GM12878 (cell line): Measurements from ENCODE around the gene LRRC51. TPM values are rescaled to one million over a fixed set of nuclear protein-coding genes. Genes with fewer than 3 reads are reported as not detected.

Experiments used
- EGR1 ChIP-seq, 2 experiments: IDR thresholded peaks; 1 replicate in 1 of 2; 2 replicates in 1 of 2; pipeline ENCODE4 v1.6.1; 2011 to 2012; ENCODE audit warnings: low read depth in 2 of 2, low read length in 2 of 2, borderline replicate concordance in 1 of 2, mild to moderate bottlenecking in 1 of 2, moderate library complexity in 1 of 2
- GABPA ChIP-seq: IDR thresholded peaks from 2 replicates; pipeline ENCODE4 v1.6.1; 2014; ENCODE audit warnings: antibody characterized with exemption, low read depth, mild to moderate bottlenecking, inconsistent platforms
- IRF4 ChIP-seq: IDR thresholded peaks from 2 replicates; pipeline ENCODE4 v1.6.1; 2011; ENCODE audit warnings: low read depth, low read length
- JUND ChIP-seq: IDR thresholded peaks from 2 replicates; pipeline ENCODE4 v1.6.1; 2012; ENCODE audit warnings: low read depth, mild to moderate bottlenecking, low read length, improper control_type of control experiment, moderate library complexity
- MEF2A ChIP-seq: IDR thresholded peaks from 2 replicates; pipeline ENCODE4 v1.6.1; 2011; ENCODE audit warnings: low read depth, mild to moderate bottlenecking, low read length, moderate library complexity; ENCODE audit not compliant: insufficient read depth
- NR2C1 ChIP-seq: fragments of 450-650 bp; IDR thresholded peaks from 2 replicates; pipeline ENCODE4 v1.6.1; 2017; ENCODE audit warnings: antibody characterized with exemption, mild to moderate bottlenecking, moderate library complexity
- SMC3 ChIP-seq: IDR thresholded peaks from 2 replicates; pipeline ENCODE4 v1.6.1; 2011; ENCODE audit warnings: low read length, improper control_type of control experiment, borderline replicate concordance
- YBX1 ChIP-seq: fragments of 450-650 bp; IDR thresholded peaks from 2 replicates; pipeline ENCODE4 v1.6.1; 2016; ENCODE audit warnings: antibody characterized with exemption
- ZBTB33 ChIP-seq: fragments of 450-650 bp; IDR thresholded peaks from 2 replicates; pipeline ENCODE4 v1.6.1; 2017; ENCODE audit warnings: mild to moderate bottlenecking
- ZNF24 ChIP-seq: fragments of 450-650 bp; IDR thresholded peaks from 2 replicates; pipeline ENCODE4 v1.6.1; 2017; ENCODE audit warnings: antibody characterized with exemption, mild to moderate bottlenecking
- ZNF274 ChIP-seq: IDR thresholded peaks from one replicate; pipeline ENCODE4 v1.8.0; 2011; ENCODE audit not compliant: insufficient read length, insufficient read depth
- ZSCAN29 ChIP-seq: fragments of 450-650 bp; IDR thresholded peaks from 2 replicates; pipeline ENCODE4 v1.6.1; 2017; ENCODE audit warnings: mild to moderate bottlenecking, moderate library complexity
- polyA plus RNA-seq, 11 experiments: library from polyadenylated mRNA; depleted of rRNA in 4 of 11; unstranded in 6 of 11; stranded (reverse) in 5 of 11; fragments of >200 nt; fragmentation: Nextera tagmentation in 4 of 11; fragmentation: Illumina TruSeq in 1 of 11; extraction: Ambion mirVana in 4 of 11; extraction: Trizol in 1 of 11; gene quantifications; 1 replicate in 1 of 11; 2 replicates in 10 of 11; pipeline versions ENCODE4 v1.2.1 to v1.2.3, GENCODE V29; 2011 to 2016; ENCODE audit warnings: inconsistent platforms in 2 of 11, missing spikeins in 2 of 11, low read depth in 1 of 11
- total RNA-seq, 4 experiments: library from RNA; depleted of rRNA in 3 of 4; stranded (reverse); fragments of >200 nt in 3 of 4; fragmentation: Illumina TruSeq in 1 of 4; extraction: Trizol in 1 of 4; gene quantifications; 2 replicates each; pipeline versions ENCODE4 v1.2.1 to v1.2.3, GENCODE V29; 2013 to 2021
- TF ChIP-seq, protein P1 (sequence below): fragments of 450-650 bp; IDR thresholded peaks from 2 replicates; pipeline ENCODE4 v1.6.1; 2017; ENCODE audit warnings: mild to moderate bottlenecking, moderate library complexity
- TF ChIP-seq, protein P2 (sequence below): fragments of 450-650 bp; IDR thresholded peaks from 2 replicates; pipeline ENCODE4 v1.6.1; 2017; ENCODE audit warnings: low read depth, mild to moderate bottlenecking, moderate library complexity
- TF ChIP-seq, protein P3 (sequence below): IDR thresholded peaks from 2 replicates; pipeline ENCODE4 v1.6.1; 2011; ENCODE audit warnings: low read depth, mild to moderate bottlenecking, low read length, moderate library complexity, borderline replicate concordance; ENCODE audit errors: extremely low read depth
- TF ChIP-seq, protein P4 (sequence below): fragments of 450-650 bp; IDR thresholded peaks from 2 replicates; pipeline ENCODE4 v1.6.1; 2016; ENCODE audit warnings: mild to moderate bottlenecking
- TF ChIP-seq, protein P5 (sequence below), 3 experiments: IDR thresholded peaks in 2 of 3; conservative IDR thresholded peaks in 1 of 3; 2 replicates each; pipeline ENCODE4 v1.5.1; 2011; ENCODE audit warnings: low read depth in 3 of 3, low read length in 3 of 3, mild to moderate bottlenecking in 3 of 3, control low read depth in 2 of 3, moderate library complexity in 2 of 3, inconsistent platforms in 1 of 3, mixed read lengths in 1 of 3; ENCODE audit not compliant: control insufficient read depth in 2 of 3, insufficient read depth in 1 of 3; ENCODE audit errors: extremely low read depth in 1 of 3

The LRRC51 gene
- total and polyA plus RNA-seq, 10 of the 15 experiments (the other 5 are each of a cell fraction or from before 2014, with no cell fraction given) = 2.6 to 8.6 (median 5.4) TPM

- TF ChIP-seq, protein P1, sequence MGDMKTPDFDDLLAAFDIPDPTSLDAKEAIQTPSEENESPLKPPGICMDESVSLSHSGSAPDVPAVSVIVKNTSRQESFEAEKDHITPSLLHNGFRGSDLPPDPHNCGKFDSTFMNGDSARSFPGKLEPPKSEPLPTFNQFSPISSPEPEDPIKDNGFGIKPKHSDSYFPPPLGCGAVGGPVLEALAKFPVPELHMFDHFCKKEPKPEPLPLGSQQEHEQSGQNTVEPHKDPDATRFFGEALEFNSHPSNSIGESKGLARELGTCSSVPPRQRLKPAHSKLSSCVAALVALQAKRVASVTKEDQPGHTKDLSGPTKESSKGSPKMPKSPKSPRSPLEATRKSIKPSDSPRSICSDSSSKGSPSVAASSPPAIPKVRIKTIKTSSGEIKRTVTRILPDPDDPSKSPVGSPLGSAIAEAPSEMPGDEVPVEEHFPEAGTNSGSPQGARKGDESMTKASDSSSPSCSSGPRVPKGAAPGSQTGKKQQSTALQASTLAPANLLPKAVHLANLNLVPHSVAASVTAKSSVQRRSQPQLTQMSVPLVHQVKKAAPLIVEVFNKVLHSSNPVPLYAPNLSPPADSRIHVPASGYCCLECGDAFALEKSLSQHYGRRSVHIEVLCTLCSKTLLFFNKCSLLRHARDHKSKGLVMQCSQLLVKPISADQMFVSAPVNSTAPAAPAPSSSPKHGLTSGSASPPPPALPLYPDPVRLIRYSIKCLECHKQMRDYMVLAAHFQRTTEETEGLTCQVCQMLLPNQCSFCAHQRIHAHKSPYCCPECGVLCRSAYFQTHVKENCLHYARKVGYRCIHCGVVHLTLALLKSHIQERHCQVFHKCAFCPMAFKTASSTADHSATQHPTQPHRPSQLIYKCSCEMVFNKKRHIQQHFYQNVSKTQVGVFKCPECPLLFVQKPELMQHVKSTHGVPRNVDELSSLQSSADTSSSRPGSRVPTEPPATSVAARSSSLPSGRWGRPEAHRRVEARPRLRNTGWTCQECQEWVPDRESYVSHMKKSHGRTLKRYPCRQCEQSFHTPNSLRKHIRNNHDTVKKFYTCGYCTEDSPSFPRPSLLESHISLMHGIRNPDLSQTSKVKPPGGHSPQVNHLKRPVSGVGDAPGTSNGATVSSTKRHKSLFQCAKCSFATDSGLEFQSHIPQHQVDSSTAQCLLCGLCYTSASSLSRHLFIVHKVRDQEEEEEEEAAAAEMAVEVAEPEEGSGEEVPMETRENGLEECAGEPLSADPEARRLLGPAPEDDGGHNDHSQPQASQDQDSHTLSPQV = no peak
- TF ChIP-seq ZNF24 (0 out of 2 replicates have a peak, but pooled peaks have one; percentile 13), ZSCAN29 (no peak), ZNF274 (no peak), EGR1 (IDR thresholded peaks at IDR 0.05; ENCODE audit: borderline replicate concordance in 1 of 2, low read depth in 2 of 2, low read length in 2 of 2) (peak in 1 of 2 experiments; percentile 68; a peak in 1 of 3 replicates), SMC3 (no peak), MEF2A (0 out of 2 replicates have a peak, but pooled peaks have one; percentile 13), NR2C1 (peak; percentile 58; the same call in 1 of the 2 replicates), GABPA (peak; percentile 74), YBX1 (no peak), JUND (no peak), ZBTB33 (no peak), IRF4 (no peak)
- TF ChIP-seq, protein P2, sequence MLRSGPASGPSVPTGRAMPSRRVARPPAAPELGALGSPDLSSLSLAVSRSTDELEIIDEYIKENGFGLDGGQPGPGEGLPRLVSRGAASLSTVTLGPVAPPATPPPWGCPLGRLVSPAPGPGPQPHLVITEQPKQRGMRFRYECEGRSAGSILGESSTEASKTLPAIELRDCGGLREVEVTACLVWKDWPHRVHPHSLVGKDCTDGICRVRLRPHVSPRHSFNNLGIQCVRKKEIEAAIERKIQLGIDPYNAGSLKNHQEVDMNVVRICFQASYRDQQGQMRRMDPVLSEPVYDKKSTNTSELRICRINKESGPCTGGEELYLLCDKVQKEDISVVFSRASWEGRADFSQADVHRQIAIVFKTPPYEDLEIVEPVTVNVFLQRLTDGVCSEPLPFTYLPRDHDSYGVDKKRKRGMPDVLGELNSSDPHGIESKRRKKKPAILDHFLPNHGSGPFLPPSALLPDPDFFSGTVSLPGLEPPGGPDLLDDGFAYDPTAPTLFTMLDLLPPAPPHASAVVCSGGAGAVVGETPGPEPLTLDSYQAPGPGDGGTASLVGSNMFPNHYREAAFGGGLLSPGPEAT = peak; percentile 60
- TF ChIP-seq, protein P3, sequence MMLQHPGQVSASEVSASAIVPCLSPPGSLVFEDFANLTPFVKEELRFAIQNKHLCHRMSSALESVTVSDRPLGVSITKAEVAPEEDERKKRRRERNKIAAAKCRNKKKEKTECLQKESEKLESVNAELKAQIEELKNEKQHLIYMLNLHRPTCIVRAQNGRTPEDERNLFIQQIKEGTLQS = peak; percentile 96
- TF ChIP-seq, protein P4, sequence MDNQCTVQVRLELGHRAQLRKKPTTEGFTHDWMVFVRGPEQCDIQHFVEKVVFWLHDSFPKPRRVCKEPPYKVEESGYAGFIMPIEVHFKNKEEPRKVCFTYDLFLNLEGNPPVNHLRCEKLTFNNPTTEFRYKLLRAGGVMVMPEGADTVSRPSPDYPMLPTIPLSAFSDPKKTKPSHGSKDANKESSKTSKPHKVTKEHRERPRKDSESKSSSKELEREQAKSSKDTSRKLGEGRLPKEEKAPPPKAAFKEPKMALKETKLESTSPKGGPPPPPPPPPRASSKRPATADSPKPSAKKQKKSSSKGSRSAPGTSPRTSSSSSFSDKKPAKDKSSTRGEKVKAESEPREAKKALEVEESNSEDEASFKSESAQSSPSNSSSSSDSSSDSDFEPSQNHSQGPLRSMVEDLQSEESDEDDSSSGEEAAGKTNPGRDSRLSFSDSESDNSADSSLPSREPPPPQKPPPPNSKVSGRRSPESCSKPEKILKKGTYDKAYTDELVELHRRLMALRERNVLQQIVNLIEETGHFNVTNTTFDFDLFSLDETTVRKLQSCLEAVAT = no peak
- TF ChIP-seq, protein P5, sequence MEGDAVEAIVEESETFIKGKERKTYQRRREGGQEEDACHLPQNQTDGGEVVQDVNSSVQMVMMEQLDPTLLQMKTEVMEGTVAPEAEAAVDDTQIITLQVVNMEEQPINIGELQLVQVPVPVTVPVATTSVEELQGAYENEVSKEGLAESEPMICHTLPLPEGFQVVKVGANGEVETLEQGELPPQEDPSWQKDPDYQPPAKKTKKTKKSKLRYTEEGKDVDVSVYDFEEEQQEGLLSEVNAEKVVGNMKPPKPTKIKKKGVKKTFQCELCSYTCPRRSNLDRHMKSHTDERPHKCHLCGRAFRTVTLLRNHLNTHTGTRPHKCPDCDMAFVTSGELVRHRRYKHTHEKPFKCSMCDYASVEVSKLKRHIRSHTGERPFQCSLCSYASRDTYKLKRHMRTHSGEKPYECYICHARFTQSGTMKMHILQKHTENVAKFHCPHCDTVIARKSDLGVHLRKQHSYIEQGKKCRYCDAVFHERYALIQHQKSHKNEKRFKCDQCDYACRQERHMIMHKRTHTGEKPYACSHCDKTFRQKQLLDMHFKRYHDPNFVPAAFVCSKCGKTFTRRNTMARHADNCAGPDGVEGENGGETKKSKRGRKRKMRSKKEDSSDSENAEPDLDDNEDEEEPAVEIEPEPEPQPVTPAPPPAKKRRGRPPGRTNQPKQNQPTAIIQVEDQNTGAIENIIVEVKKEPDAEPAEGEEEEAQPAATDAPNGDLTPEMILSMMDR (IDR thresholded peaks at IDR 0.05 in 2 of 3, conservative IDR thresholded peaks at IDR 0.05 in 1 of 3; ENCODE audit: control insufficient read depth in 2 of 3, extremely low read depth in 1 of 3, insufficient read depth in 1 of 3, low read depth in 3 of 3, low read length in 3 of 3) = peak; percentile 20 to 48 (median 40); a peak in 5 of 6 replicates
Measured at GRCh38 chr11:72102946-72103753, 22.5 kb downstream of the LRRC51 start, which contains the start of gene LAMTOR1 (continued).
